Fibroblast of upper back skin (primary cell): ENCODE results near the gene RASGEF1B.

Source experiments
- DNase-seq: peaks from one replicate; pipeline ENCODE4 v3.0.0-alpha.2; 2013

The RASGEF1B gene

DNA sequence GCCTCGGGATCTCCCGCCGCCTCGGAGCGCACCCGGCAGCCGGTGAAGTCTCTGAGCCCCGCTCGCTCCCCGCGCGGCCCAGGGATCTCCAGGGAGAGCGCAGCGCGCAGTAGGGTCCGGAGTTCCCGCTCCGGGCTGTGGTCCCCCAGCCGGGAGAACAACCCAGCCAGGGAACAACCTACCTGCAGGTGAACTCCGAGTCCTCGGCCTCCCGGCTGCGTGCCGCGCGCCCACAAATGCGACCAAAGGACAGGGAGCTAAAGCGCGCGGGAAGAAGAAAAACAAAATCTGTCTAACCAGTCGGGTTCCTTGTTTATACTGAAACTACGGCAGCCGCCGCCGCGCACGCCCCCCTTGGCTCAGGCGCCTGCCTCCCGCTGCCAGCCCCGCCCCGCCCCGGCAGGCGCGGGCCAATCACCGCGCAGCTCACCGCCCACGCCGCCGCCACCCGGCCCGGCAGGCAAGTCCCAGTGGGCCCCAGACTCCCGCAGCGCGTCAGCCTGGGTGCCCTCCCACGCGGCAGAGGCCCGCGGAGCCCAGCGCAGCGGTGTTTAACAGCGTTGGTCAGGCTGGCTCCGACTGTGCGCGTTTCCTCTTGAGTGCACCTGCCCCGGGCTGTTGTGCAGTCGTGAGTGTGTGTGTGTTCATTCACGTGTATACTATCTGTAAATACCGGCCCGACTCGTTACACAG is at the start of gene RASGEF1B:
RASGEF1B (minus strand) TSS at position 320 of the 693 bp plus-strand sequence. CDS start 12,399 bp downstream, outside the sequence.
- peak; percentile 39 for DNase-seq

DNA sequence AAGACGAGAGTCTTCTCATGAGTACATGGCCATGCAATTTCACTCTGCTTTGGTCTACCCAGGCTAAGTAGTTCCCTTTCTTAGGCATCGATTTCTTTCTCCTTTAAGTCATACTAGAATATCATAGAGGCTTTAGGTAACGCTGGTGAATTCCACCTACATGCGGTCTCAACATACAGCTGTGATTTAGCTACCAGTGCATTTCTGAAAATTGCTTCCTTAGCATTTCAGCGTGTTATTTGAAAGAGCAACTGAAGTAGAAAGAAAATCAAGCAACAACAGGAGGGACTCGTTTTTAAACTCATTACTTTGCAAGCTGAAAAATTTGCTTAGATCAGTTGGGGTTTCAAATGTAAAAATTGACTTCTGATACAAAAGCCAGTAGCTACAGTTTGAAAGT is 48.1 kb upstream of the RASGEF1B start:
- DNase-seq: no peak

DNA sequence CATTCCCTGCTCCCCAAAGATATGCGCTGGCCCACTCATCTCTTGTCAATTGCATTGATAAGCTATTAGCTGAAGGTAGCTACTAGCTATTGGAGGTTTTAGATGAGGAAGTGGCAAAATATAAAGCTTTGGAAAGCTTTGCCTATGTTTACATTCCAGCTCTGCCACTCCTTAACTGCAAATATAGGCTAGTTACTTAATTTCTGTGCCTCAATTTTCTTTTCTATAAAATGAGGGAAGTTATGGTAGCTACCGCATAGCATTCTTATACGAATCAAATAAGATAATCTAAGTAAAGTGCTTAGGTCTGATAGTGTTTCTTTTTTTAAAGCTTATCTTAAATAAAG is 47.7 kb upstream of the RASGEF1B start:
- no peak for DNase-seq

DNA sequence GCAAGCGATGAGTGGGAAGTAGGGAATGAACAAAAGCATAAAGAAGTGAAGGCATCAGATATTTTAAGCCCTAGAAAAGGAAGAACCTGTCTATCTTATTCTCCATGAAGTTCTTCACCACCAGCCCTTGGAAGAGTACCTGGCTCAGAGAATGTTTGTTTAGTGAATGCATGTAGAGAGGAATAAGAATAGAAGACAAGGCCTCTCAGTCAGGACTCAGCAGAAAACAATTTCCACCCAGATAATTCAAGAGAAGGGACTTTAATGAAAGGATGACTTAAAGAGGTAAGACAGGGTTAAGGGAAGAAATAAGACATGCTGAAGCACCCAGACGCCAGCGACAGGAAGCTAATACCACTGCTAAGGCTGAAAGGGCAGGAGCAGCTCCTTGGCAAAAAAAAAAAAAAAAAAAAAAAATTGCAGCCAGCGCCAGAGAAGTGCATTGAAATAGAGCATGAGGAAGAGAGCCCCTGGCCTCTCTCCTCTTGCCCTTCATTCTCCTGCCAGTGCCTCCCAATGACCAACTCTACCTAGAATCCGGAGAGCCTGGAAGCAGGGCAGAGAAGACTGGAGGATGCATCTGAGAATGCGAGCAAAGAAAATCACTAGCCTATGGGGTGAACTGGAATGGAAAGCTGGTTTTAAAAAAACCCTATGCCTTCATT is 47.2 kb upstream of the RASGEF1B start:
- no peak for DNase-seq

DNA sequence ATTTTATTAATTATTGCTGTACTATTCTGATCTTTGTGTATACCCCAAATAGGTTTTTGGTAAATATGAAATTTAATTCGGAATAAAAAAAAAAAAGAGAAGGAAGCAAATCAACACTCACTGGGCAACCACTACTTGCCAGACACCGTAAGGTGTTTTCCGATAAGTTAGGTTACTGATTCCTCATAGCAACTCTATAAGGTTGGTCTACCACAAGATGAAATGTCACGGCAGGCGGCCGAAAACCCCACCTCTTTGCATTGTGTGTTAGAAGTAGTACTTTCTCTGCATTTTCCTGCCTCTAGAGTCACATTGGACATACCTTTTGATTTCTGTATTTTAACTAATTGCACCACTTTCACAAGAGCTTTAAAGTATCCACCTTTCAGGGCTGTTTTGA is 44.5 kb upstream of the RASGEF1B start:
- no peak for DNase-seq

DNA sequence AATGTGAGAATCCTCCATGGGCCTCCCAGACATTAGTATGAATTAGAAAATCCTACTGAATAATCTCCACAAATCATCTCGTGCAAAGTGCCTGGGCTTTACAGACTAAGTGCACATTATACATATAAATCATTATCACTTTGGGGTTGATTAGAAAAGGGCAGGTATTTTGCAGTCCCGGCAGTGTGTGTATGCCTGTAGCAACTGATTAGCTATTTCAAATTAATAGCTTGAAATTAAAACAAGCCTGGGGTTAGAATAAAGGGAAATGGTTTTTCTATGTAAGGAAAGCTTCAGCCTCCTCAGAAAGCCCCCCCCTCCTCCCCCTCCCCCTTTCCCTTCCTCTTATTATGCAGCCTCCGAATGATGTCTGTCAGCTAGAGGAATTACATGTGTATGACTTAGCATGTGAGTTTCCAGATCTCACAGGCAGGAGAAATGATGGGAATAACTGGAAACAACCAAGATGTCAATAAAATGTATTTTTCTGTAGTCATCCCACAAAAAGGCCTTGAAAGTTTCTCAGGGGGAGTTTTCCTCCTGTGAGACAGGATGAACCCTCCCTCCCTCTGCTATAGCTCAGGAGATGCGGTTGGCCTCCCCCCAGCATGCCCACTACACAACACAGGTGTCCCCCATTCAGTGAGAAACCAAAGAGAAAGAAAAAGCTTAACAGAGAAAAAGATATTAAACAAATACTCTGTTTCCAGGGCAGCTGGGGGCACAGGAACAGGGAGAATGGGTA is 41.2 kb upstream of the RASGEF1B start:
- DNase-seq: no peak

DNA sequence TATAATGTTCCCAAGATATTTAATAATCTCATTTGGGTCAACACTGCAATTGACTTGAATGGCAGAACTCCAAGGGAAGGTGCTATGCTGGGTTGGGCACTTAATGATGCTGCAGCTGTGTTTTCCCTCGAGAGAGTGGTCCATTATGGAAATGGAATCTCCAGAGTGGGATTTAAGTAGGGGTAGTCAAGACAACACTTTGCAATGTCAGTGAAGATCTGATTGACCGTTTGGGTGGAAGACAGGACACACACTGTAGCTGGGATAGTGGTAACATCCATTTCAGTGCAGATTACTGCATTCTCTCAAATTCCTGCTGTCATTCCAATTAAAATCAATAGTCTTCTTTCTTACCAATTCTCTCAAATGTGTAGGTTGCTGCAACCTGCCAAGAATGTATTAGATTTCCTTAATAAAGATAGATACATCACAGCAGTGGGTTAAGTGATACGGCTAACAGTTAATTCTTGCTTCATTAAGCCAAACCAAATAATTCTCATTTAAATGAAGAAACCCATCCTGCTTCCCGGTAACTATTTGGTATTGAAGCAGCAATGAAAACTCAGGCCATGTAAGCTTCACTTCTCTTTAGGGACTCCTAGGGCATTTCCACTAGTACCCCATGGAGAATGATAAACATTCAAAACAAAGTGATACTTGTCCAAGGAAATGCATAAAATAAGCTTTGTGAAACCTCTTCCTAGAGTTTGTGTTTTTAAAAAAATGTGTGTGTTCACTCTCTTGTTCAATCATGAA is 40.5 kb upstream of the RASGEF1B start:
- no peak for DNase-seq

DNA sequence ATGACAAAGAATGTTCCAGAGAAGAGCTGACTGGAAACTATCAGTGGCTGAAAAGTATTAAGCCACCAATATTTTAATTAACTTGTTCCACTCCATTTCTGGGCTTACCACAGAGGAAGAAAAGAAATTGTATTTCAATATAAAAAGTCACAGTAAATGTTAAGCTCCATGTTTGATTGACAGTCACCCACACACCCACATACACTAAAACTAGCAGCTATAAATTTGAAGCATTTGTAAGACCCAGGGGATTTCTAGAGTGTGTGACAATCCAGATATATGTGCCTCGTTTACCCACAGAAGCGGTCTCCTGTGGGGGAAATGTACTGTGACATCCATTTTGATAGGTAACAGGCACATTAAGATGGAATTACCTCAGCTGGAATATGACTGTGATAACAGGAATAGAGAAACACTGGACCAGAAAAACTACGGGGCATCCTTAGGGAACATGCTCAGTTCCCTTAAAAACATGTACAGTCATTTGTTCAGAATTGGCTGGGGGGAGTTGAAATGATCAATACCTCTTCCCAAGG is 39.0 kb upstream of the RASGEF1B start:
- DNase-seq: no peak

DNA sequence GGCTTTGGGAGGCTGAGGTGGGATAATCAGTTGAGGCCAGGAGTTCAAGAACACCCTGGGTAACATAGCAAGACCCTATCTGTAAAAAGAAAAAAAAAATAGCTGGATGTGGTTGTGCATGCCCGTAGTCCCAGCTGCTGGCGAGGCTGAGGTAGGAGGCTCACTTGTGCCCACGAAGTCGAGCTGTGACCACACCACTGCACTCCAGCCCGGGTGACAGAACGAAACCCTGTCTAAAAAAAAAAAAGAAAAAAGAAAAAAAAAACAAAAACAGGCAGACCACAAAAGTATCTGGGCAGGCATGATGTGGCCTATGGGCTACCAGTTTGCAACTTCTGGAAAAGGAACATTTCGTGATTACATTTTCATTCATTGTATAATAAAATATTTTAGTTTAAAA is 38.1 kb upstream of the RASGEF1B start:
- no peak for DNase-seq

DNA sequence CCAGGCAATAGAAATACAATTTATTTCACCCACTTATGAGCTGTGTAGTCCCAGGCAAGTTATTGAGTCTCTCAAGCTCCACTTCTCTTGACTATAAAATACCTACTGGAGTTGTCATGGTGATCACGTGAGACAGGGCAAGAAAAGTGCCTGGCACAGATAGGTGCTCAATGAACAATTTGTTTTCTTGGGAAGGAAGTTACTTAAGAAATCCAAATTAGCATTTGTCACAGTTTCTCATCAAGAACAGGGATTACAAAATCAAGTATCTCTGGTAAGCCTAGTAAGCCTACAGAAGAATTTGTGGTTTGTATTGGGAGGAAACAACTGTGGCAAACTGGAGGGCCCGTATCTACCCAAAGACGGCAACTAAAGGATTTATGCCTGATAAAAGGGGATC is 37.5 kb upstream of the RASGEF1B start:
- no peak for DNase-seq

DNA sequence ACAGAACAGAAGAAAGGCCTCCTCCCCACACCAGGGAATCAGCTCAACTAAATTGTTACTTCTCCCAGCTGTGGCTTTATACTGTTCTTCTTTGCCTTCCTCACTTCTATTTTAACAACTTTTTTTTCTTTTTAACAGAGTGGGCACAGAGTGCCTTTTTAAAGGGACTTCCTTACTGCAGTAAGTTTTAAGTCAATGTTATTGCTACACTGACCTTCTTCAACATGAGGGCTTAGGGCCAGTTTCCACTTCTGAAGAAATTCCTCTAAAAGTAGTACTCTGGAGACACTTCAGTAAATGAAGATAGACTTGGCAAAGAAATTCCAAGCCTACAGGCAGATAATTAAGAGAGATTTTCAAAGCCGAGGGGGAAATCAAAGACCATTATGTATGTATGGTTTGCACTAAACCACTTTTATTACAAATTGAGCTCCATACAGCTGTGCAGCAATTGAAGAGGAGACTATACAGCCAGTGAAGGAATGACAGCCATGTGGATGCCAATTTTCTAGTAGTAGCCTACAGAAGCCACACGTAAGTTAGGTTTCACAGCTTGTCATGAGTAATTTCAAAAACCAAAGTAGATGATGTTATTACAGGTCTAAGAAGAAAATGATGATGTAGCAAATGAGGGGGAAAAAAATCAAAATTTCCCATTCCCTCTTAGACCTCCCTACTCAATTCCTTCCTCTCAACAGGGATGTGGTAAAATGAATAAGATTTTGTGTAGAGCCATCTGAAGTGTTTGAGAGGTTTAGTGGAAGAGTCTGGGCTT is 36.9 kb upstream of the RASGEF1B start:
- no peak for DNase-seq

DNA sequence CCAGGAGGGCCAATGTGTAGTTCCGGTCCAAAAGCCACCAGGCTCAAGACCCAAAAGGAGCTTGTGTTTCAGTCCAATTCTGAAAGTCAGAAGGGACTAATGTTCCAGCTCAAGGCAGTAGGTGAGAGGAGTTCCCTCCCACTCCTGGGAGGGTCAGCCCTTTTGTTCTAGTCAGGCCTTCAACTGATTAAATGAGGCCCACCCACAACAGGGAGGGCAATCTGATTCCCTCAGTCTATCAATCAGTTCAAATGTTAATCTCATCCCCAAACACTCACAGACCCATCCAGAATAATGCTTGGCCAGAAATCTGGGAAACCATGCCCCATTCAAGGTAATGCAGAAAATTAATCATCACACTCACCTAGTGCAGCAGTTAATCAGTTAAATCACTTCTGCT is 35.8 kb upstream of the RASGEF1B start:
- DNase-seq: no peak

DNA sequence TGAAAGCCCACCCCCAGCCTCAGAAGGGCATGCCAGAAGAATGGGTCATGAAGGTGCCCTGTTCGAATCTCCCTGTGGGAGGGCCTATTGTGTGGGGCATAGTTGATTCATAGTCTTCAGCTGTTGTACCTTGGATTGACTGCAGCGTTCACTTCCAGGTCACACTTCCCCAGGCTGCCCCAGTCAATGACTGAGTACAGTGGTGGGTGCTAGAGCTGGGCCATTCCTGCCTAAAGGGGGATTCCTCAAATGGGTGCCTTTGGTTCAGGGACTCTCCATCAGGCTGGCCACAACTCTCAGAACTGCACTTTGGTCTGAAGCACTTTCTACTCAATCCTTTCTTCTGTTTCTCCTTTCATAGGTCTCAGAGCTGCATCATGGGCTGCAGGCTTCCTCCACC is 35.0 kb upstream of the RASGEF1B start:
- DNase-seq: no peak

DNA sequence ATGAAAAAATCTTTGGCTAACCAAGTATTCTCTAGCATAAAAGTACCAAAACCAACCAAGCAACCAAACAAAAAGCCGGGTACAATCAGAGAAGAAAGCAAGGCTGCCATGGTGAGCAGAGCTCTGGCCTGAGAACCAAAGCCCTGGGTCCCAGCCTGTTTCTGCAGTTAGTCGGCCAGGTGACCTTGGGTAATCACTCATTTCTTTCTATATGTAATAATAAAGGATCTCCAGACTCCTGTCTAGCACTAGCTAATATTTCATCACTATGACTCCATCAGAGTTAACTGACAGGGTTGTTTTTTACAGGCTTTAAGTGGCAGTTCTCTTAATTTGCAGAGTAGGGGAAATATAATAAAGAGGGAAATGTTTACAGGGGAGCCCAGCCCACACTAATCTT is 34.0 kb upstream of the RASGEF1B start:
- no peak for DNase-seq

DNA sequence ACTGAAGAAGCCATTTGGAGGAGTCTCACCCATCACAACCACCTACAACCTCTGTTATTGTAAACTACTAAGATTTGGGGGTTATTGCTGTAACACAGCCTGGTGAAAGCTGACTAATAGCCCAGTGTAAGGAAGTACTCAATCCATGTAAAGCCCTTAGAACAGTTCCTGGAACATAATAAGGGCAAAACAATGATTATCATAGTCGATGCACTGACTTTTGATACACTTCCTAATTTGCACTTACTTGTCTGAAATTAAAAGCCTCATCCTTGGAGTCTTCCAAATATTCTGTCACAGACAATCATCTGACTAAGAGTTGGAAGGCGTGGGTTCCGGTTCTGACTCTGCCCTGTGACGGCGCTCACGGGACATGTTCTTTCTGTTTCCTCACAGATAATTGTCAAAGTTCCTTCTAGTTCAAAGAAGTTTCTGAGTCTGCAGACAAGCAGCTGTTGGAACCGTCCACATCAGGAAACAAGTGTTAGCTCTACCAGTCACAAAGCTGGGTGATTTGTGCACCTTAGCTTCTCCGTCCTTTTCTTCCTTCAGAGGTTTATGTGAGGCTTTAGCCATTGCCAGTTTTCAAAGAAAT is 33.4 kb upstream of the RASGEF1B start:
- no peak for DNase-seq

DNA sequence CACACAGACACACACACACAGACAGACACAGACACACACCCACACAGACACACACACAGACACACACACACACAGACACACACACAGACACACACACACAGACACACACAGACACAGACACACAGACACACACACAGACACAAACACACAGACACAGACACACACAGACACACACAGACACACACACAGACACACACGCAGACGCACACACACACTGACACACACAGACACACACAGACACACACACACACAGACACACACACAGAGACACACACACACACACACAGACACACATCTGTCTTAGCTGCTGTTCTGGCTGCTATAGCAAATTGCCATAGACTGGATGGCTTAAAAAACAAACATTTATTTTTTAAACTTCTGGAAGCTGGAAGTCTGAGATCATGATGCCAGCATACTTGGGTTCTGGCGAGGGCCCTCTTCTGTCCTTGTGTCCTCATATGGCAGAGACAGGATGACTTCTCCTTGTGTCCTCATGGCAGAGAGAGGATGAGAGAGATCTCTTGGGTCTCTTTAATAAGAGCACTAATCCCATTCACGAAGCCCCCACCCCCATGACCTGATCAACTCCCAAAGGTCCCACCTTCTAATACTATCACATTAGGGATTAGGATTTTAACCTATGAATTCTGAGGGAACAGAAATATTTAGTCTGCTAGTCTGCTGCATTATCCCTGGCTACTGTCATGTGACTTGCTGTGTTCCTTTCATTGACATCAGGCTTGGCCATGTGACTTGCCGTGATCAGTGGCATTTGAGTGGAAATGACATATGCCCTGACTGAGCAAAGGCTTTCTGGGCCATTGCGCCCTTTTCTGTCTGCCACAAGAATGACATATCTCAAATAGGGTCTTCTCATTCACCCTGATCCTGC is 32.7 kb upstream of the RASGEF1B start:
- DNase-seq: no peak

DNA sequence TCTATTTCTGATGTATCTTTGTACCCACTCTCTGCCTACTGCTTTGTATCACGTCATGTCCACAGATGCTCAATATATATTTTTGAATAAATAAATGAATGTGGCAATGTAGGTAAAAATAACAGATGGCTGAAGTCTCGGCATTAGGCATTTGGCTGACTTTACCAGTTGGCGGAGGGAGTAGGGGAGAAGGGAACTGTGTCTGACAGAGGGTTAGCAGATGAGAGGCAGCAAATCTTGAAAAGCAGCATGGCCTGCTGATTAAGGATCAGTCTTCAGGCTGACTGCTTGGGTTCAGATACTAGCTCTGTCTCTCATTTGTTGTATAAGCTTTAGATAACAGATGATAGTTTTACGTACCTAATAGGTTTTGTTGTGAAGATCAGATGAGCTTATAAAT is 31.9 kb upstream of the RASGEF1B start:
- DNase-seq: no peak

DNA sequence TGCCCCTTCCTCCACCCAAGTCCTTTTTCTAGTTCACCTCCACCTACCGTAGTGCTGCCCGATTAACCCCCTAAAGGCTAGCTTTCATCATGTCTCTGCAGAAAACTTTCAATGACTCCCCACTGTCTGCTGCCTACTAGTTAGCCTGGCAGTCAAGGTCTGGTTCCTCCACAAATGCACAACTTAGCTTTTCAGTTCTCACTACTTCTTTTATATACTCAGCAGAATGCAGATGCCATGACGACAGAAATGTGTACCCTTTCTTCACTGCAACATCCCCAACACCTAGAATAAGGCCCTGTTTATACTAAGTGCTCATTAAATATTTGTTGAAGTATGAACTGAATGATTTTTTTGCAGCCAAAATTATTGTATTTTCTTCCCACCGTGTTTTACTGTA is 30.9 kb upstream of the RASGEF1B start:
- DNase-seq: no peak

DNA sequence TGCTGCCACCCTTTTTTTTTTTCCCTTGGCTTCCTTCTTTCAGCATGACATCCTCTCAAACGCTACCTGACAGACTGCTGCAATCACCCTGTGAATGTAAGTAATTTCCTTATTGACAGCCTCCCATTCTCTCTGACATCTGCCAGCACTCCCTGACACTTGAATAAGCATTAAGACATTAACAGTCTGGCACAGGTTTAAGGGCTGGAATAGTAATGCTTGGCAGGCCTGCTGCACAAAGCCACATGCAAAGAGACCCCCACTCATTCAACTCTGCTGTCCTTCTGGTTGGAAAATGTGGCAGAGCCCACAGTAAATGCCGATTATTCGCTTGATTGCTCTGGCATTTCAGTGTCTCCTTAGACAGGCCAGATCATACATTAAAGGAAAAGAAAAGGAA is 28.1 kb upstream of the RASGEF1B start:
- DNase-seq: no peak

DNA sequence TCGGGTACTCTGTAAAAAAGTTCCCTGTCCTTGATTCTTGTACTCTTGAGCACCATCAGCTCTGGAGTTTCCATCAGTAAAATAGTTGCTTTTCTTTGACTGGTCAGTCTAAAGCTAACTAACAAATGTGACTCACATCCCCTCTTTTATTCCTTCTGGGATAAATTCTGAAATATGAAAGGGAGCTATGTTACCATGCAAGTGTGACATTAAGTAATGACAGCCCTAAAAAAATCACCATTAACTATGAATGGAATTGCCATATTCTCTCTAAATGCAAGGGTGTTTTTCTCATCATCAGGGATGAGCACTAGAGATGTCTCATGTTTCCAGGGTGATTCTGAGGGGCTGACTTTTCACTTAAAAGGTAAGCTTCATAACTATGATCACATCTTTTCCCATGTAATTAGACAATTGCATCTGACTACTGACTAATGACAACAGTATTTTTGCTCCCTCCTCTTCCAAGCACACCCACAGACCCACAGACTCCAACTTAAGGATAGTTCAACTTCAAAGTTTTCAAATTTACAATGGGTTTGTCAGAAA is 26.9 kb upstream of the RASGEF1B start:
- no peak for DNase-seq

DNA sequence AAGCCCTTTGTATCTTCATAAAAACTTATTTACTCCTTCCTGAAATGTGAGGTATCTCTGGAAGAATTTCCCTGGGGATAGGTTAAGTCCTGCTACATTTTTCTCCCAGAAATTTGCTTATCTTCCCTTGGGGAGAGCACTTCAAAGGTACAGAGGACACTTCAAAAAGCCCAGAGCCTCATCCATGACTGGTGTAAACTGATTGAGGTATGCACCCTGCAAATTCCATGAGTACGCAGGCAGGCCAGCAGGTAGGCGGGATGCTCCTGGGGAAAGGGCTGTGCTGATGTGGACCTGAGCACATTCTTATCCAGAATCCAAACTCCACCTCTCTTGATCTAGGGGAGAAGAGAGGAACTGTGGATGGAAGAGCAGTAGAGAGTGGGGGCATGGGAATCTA is 26.3 kb upstream of the RASGEF1B start:
- no peak for DNase-seq
